ENCODE measurements around the gene GNAI2. TPM values are rescaled to one million over a fixed set of nuclear protein-coding genes. Genes with fewer than 3 reads are reported as not detected.

The GNAI2 gene
- total RNA-seq, 1 donor, result 265 TPM

GRCh38 chr3:50232303-50232702 is 3.7 kb upstream of the GNAI2 start:
- H3K4me3 ChIP-seq (ENCODE audit: low read depth, low read length), result no peak overlapping the region
- no peak for DNase-seq (ENCODE audit: low read depth)
- no peak for TF ChIP-seq CTCF (IDR thresholded peaks at IDR 0.05; ENCODE audit: insufficient read depth, low read depth, low read length)

- H3K4me3 ChIP-seq (ENCODE audit: low read depth, low read length), result no peak overlapping the region
- DNase-seq (ENCODE audit: low read depth), result no peak
- TF ChIP-seq CTCF (IDR thresholded peaks at IDR 0.05; ENCODE audit: insufficient read depth, low read depth, low read length), result no peak
Observed at GRCh38 chr3:50233176-50233575, 2.8 kb upstream of the GNAI2 start.

- no peak for DNase-seq (ENCODE audit: low read depth)
- H3K4me3 ChIP-seq (ENCODE audit: low read depth, low read length), result peak overlapping the region; percentile 96
- no peak for TF ChIP-seq CTCF (IDR thresholded peaks at IDR 0.05; ENCODE audit: insufficient read depth, low read depth, low read length)
Observed at GRCh38 chr3:50236484-50237132, 604 bp downstream of the GNAI2 start.

GRCh38 chr3:50237133-50237651 is 1.2 kb downstream of the GNAI2 start:
- H3K4me3 ChIP-seq (ENCODE audit: low read depth, low read length), result peak overlapping the region; percentile 96
- TF ChIP-seq CTCF (IDR thresholded peaks at IDR 0.05; ENCODE audit: insufficient read depth, low read depth, low read length), result no peak
- DNase-seq (ENCODE audit: low read depth), result peak; percentile 55

- DNase-seq (ENCODE audit: low read depth), result peak; percentile 84
- TF ChIP-seq CTCF (IDR thresholded peaks at IDR 0.05; ENCODE audit: insufficient read depth, low read depth, low read length), result no peak
Observed at GRCh38 chr3:50237754-50238548, 1.9 kb downstream of the GNAI2 start.

GRCh38 chr3:50238549-50239026 is 2.6 kb downstream of the GNAI2 start:
- peak; percentile 16 for TF ChIP-seq CTCF (IDR thresholded peaks at IDR 0.05; ENCODE audit: insufficient read depth, low read depth, low read length)

More at GRCh38 chr3:50237754-50238548, 1.9 kb downstream of the GNAI2 start:
- H3K4me3 ChIP-seq (ENCODE audit: low read depth, low read length), result peak overlapping the region; percentile 96

More at GRCh38 chr3:50238549-50239026, 2.6 kb downstream of the GNAI2 start:
- peak; percentile 29 for DNase-seq (ENCODE audit: low read depth)
- peak overlapping the region; percentile 96 for H3K4me3 ChIP-seq (ENCODE audit: low read depth, low read length)
